Stimulated activated CD8-positive, alpha-beta memory T cell treated with anti-CD3 and anti-CD28 coated beads, Interleukin-4, amount 100 ng/mL, for 1 hour (primary cell): ENCODE measurements around the gene SLC13A4.
"Not testable (repeated sequence)": the region's sequence is repeated elsewhere in the genome, so short reads cannot be mapped to it uniquely, and the experiment has no call there.

Experiments used
- DNase-seq, 2 donors: peaks; one replicate each; pipeline ENCODE4 v3.0.0-alpha.2; 2020; ENCODE audit warnings: low read depth in 2 of 2, low spot score in 1 of 2

SLC13A4 gene

DNA sequence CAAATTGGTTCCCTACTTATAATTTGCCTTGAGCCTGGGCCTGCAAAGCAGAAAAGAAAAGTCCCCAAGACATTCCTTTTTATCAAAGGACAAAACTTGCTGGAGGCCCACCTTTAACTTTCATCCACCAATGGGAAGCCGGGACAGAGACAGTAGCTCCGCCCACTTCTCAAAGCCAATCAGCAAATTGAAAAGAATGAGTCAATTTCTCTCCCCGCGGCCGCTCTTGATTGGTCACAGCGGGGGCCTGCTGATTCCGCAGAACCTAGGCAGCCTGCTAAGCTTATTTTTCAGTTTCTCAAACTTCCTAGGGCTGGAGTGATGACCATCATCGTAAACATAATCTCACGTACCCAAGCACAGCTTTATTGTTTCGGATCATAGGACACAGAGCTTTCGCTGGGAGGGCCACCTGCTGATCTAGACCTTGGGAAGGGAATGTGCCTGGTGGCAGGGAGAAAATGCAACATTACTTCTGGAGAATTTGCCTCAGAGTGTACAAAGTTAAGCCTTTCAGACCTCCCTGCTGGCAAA lies at the start of gene SLC13A4:
SLC13A4 (minus strand) TSS at position 51 of the 534 bp plus-strand sequence. CDS start 690 bp downstream, outside the sequence.
- no peak for DNase-seq

DNA sequence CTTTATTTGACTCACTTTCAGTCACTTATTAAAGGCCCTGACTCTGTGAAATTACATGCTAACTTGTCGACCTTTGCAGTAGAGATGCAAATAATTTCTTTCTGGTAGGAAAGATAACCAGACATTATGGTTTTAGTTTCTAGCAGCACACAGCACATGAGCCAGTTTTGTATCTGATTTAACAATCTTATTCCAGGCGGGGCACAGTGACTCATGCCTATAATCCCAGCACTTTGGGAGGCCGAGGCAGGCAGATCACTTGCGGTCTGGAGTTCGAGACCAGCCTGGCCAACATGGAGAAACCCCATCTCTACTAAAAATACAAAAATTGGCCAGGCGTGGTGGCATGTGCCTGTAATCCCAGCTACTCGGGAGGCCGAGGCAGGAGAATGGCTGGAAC lies 47.9 kb upstream of the SLC13A4 start:
- DNase-seq = not testable (repeated sequence)

- no peak for DNase-seq
Observed at GRCh38 chr7:135775230-135775629, 47.2 kb upstream of the SLC13A4 start.

GRCh38 chr7:135774284-135774683 lies 46.3 kb upstream of the SLC13A4 start:
- no peak for DNase-seq

GRCh38 chr7:135773464-135773863 lies 45.5 kb upstream of the SLC13A4 start:
- no peak for DNase-seq

DNA sequence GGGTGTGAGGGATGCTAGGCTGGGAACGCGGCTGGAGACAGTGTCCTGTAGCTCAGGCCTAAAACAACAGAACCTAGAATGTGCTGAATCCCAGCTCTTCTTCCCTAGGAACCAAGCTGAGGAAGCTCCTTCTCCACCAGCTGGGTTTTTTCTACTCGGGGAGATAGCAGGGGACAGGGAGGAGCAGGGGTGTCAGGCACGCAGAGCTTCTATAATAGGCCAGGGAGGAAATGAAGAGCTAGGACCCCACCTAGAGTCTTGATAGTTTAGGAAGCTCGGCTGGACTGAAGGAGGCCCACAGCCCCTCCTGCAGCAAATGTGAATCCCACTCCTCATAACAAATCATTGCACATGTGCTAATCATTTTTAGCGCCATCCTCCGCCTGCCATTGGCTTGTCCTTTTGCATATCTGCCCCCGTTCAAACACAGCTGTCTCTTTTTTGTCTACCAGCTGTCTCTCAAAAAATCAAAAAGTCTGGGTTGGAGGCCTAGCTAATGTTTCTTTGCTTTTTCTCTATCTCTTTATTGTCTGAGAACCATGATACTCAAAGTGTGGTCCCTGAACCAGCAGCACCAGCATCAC lies 44.7 kb upstream of the SLC13A4 start:
- DNase-seq = no peak

DNA sequence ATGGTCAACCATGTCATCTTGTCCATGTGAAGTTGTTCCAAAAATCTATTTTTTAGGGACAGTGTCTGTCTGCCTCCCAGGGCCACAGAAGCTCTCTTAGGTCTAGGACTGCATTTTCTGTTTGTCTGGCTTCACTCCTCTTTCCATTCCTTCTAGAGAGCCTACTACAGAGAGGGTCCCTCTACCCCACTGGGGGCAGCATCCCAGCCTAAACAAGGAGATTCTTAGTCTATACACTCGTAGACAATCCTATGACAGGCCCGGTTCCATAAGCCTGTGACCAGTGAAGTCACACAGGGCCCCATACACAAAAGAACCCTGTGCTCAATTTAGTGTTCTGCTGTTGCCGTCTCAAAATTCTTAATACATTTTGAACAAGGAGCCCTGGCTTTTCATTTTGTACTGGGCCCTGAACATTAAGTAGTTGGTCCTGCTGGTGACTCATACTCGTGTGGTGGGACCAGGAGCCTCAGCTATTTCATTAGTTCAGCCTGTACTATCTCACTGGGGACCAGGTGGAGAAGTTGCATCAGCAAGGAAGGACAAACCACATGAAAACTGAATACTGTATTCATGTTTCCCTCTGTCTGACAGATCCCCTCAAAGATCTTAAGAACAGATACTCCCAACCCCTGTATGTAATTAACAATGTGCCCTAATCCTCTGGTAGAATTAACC lies 44.1 kb upstream of the SLC13A4 start:
- DNase-seq = no peak

GRCh38 chr7:135771051-135771450 lies 43.1 kb upstream of the SLC13A4 start:
- DNase-seq = no peak

GRCh38 chr7:135770139-135770710 lies 42.2 kb upstream of the SLC13A4 start:
- no peak for DNase-seq

DNA sequence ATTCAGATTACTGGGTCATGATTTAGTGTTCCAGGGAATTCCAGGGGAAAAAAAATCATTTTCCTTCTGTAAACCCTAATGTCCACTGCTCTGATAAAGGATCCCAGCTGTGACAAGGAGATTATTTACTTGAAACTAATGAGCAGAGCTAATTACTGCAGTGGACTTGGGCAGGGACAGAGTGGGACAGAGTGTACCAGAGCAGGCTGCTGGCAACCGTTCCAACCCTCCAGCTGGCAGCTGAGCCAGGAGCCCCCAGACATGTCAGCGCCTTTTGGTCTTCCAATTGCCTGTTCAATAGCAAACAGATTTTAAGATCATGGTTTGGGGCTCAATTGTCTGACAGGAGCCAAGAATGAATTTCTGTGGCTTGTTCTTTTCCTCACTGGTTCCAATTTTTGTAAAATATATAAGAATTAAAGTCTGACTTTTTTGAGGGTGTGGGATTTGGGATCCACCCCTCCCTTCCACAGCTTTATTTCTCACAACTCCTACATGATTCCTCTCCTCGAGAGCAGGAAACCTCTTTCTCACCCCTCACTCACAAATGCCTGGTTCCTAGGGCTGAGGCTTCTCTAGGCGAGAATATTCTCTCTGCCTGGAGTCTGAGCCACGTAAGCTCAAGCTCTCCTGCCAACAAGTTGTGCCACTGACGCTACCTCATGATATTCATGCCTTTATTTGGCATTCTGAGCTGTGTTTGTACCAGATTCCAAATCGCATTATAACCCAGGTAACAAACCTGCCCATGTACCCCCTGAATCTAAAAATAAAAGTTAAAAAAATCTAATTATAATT lies 41.2 kb upstream of the SLC13A4 start:
- DNase-seq = no peak

DNA sequence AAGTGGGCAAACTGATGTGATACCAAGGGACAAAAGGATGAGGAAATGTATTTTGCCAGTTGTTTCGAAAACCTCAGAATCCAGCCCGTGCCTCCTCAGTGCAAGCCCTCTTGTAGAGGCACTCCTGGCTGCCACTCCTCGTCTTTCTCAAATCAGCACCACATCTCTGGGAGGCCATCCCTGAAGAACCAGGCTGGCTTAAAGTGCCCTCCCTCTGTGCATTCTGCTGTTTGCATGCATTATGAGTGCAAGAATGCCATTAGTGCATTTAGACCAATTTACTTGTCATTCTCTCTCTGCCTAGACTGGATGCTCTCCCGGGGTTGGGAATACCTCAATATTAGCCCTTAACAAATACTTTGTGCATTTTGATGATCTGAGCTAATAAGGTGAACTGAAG lies 40.5 kb upstream of the SLC13A4 start:
- no peak for DNase-seq

- DNase-seq = no peak
Observed at GRCh38 chr7:135768064-135768463, 40.1 kb upstream of the SLC13A4 start.

- DNase-seq = no peak
Observed at GRCh38 chr7:135763261-135763660, 35.3 kb upstream of the SLC13A4 start.

- DNase-seq = no peak
Observed at GRCh38 chr7:135761751-135762488, 33.9 kb upstream of the SLC13A4 start.

DNA sequence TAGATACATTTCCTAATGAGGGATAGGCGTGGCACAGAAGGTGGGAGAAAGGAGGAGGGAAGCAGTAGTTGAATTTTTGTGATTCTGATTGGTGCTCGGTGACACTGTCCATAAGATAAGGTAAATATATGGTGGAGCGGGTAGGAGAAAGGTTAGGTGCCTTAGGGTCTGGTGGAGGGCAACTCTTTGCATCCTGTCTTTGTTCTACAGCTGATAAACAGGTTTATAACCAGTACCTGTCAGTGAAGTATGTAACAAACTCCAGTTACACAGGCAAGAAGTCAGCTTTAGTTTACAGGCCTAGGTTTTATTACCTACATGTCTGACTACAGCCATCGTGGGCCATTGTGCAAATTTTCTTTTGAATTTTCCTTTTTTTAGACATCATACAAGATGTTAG lies 31.5 kb upstream of the SLC13A4 start:
- DNase-seq = no peak

GRCh38 chr7:135758531-135758932 lies 30.5 kb upstream of the SLC13A4 start:
- no peak for DNase-seq

GRCh38 chr7:135757719-135758411 lies 29.9 kb upstream of the SLC13A4 start:
- DNase-seq = no peak

DNA sequence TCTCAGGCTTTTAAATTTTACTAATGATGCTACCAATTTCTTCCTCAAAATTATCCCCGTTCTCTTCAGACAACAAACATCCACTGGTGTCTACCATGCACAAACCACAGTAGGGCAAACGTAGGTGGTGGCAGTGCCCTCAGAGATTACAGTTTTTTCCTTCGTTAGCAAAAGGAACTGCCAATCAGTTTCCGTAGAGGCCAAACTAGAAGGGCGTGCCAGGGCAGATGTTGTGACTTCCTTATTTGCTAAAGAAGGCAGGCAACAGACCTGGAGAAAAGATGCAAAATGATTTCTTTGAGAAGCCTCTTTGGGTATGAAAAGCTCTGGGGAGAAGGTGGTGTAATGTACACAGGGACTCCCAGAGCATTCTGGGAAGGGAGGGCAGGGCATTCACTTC lies 28.2 kb upstream of the SLC13A4 start:
- DNase-seq = no peak

DNA sequence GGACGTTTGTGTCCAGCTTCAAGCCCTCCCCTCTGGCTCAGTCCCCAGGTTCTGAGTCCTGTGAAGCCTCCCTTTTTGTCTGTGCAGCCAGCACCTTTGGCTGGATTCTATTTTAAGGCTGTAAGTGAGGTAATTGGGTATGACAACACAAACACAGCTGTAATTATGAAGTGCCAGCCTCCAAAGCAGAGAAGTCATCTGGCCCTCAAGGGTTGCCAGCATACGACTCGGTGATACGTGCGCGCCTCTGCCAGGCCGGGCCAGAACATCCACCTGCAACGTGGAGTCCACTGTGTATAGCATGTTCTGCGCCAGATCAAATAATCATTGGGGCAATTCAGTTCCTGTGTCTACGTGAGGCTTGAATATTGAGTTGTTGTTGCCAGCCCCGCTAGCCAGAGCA lies 27.4 kb upstream of the SLC13A4 start:
- no peak for DNase-seq
